GM23338 (cell line): ENCODE results near the gene CDH4.

ENCODE experiments used
- CREB1 ChIP-seq: fragments of 250-450 bp; sonication (Bioruptor Pico); IDR thresholded peaks from 2 replicates; pipeline ENCODE4 v1.5.0; 2020; ENCODE audit warnings: low read depth, mild to moderate bottlenecking, moderate library complexity
- ETS1 ChIP-seq: IDR thresholded peaks from 2 replicates; pipeline ENCODE4 v1.6.1; 2016; ENCODE audit warnings: antibody characterized with exemption
- EZH2 ChIP-seq: fragments of 200-600 bp; sonication (generic); IDR thresholded peaks from one replicate; pipeline ENCODE4 v1.8.0; 2017; ENCODE audit warnings: antibody characterized with exemption, mild to moderate bottlenecking, low read depth; ENCODE audit not compliant: unreplicated experiment
- EZH2phosphoT487 ChIP-seq: fragments of 200-600 bp; sonication (generic); IDR thresholded peaks from one replicate; pipeline ENCODE4 v1.8.1; 2018; ENCODE audit warnings: antibody characterized with exemption; ENCODE audit not compliant: unreplicated experiment
- JUNB ChIP-seq: IDR thresholded peaks from one replicate; pipeline ENCODE4 v1.6.1; 2016; ENCODE audit warnings: antibody characterized with exemption; ENCODE audit not compliant: unreplicated experiment
- NANOG ChIP-seq: IDR thresholded peaks from 2 replicates; pipeline ENCODE4 v1.6.1; 2016; ENCODE audit warnings: antibody characterized with exemption, borderline replicate concordance
- POLR2AphosphoS5 ChIP-seq: IDR thresholded peaks from 2 replicates; pipeline ENCODE4 v1.6.1; 2016; ENCODE audit warnings: antibody characterized with exemption, low read depth
- STAT1 ChIP-seq: IDR thresholded peaks from one replicate; pipeline ENCODE4 v1.6.1; 2016; ENCODE audit warnings: antibody characterized with exemption; ENCODE audit not compliant: unreplicated experiment
- ZNF114 ChIP-seq: fragments of 250-450 bp; sonication (Bioruptor Pico); IDR thresholded peaks from 2 replicates; pipeline ENCODE4 v1.5.0; 2020; ENCODE audit warnings: mild to moderate bottlenecking, moderate library complexity
- ZNF331 ChIP-seq: fragments of 250-450 bp; sonication (Bioruptor Pico); IDR thresholded peaks from 2 replicates; pipeline ENCODE4 v1.5.0; 2020; ENCODE audit warnings: low read depth, mild to moderate bottlenecking, moderate library complexity
- TF ChIP-seq, protein P1 (sequence below), 2 experiments: fragments of 200-600 bp in 1 of 2; sonication (generic) in 1 of 2; conservative IDR thresholded peaks; 2 replicates each; pipeline versions ENCODE4 v1.5.1 to v1.6.1; 2016 to 2017; ENCODE audit warnings: antibody characterized with exemption in 2 of 2, low read depth in 2 of 2, mild to moderate bottlenecking in 2 of 2, moderate library complexity in 1 of 2
- TF ChIP-seq, protein P2 (sequence below): IDR thresholded peaks from one replicate; pipeline ENCODE4 v1.6.1; 2018; ENCODE audit warnings: antibody characterized with exemption; ENCODE audit not compliant: unreplicated experiment
- TF ChIP-seq, protein P3 (sequence below): fragments of 250-450 bp; sonication (Bioruptor Pico); IDR thresholded peaks from 2 replicates; pipeline ENCODE4 v1.5.0; 2020; ENCODE audit warnings: mild to moderate bottlenecking, moderate library complexity

GRCh38 chr20:61749406-61750075 lies 497.5 kb downstream of the CDH4 start:
- TF ChIP-seq ETS1 (no peak), POLR2AphosphoS5 (no peak), CREB1 (CRISPR knock-in tag) (no peak), EZH2 (no peak), NANOG (no peak), JUNB (no peak), EZH2phosphoT487 (no peak), ZNF331 (no peak), ZNF114 (CRISPR knock-in tag) (no peak), STAT1 (no peak)
- TF ChIP-seq, protein P1, sequence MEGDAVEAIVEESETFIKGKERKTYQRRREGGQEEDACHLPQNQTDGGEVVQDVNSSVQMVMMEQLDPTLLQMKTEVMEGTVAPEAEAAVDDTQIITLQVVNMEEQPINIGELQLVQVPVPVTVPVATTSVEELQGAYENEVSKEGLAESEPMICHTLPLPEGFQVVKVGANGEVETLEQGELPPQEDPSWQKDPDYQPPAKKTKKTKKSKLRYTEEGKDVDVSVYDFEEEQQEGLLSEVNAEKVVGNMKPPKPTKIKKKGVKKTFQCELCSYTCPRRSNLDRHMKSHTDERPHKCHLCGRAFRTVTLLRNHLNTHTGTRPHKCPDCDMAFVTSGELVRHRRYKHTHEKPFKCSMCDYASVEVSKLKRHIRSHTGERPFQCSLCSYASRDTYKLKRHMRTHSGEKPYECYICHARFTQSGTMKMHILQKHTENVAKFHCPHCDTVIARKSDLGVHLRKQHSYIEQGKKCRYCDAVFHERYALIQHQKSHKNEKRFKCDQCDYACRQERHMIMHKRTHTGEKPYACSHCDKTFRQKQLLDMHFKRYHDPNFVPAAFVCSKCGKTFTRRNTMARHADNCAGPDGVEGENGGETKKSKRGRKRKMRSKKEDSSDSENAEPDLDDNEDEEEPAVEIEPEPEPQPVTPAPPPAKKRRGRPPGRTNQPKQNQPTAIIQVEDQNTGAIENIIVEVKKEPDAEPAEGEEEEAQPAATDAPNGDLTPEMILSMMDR (conservative IDR thresholded peaks at IDR 0.05; ENCODE audit: low read depth in 2 of 2) = no peak
- TF ChIP-seq, protein P2, sequence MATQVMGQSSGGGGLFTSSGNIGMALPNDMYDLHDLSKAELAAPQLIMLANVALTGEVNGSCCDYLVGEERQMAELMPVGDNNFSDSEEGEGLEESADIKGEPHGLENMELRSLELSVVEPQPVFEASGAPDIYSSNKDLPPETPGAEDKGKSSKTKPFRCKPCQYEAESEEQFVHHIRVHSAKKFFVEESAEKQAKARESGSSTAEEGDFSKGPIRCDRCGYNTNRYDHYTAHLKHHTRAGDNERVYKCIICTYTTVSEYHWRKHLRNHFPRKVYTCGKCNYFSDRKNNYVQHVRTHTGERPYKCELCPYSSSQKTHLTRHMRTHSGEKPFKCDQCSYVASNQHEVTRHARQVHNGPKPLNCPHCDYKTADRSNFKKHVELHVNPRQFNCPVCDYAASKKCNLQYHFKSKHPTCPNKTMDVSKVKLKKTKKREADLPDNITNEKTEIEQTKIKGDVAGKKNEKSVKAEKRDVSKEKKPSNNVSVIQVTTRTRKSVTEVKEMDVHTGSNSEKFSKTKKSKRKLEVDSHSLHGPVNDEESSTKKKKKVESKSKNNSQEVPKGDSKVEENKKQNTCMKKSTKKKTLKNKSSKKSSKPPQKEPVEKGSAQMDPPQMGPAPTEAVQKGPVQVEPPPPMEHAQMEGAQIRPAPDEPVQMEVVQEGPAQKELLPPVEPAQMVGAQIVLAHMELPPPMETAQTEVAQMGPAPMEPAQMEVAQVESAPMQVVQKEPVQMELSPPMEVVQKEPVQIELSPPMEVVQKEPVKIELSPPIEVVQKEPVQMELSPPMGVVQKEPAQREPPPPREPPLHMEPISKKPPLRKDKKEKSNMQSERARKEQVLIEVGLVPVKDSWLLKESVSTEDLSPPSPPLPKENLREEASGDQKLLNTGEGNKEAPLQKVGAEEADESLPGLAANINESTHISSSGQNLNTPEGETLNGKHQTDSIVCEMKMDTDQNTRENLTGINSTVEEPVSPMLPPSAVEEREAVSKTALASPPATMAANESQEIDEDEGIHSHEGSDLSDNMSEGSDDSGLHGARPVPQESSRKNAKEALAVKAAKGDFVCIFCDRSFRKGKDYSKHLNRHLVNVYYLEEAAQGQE = no peak
- TF ChIP-seq, protein P3, sequence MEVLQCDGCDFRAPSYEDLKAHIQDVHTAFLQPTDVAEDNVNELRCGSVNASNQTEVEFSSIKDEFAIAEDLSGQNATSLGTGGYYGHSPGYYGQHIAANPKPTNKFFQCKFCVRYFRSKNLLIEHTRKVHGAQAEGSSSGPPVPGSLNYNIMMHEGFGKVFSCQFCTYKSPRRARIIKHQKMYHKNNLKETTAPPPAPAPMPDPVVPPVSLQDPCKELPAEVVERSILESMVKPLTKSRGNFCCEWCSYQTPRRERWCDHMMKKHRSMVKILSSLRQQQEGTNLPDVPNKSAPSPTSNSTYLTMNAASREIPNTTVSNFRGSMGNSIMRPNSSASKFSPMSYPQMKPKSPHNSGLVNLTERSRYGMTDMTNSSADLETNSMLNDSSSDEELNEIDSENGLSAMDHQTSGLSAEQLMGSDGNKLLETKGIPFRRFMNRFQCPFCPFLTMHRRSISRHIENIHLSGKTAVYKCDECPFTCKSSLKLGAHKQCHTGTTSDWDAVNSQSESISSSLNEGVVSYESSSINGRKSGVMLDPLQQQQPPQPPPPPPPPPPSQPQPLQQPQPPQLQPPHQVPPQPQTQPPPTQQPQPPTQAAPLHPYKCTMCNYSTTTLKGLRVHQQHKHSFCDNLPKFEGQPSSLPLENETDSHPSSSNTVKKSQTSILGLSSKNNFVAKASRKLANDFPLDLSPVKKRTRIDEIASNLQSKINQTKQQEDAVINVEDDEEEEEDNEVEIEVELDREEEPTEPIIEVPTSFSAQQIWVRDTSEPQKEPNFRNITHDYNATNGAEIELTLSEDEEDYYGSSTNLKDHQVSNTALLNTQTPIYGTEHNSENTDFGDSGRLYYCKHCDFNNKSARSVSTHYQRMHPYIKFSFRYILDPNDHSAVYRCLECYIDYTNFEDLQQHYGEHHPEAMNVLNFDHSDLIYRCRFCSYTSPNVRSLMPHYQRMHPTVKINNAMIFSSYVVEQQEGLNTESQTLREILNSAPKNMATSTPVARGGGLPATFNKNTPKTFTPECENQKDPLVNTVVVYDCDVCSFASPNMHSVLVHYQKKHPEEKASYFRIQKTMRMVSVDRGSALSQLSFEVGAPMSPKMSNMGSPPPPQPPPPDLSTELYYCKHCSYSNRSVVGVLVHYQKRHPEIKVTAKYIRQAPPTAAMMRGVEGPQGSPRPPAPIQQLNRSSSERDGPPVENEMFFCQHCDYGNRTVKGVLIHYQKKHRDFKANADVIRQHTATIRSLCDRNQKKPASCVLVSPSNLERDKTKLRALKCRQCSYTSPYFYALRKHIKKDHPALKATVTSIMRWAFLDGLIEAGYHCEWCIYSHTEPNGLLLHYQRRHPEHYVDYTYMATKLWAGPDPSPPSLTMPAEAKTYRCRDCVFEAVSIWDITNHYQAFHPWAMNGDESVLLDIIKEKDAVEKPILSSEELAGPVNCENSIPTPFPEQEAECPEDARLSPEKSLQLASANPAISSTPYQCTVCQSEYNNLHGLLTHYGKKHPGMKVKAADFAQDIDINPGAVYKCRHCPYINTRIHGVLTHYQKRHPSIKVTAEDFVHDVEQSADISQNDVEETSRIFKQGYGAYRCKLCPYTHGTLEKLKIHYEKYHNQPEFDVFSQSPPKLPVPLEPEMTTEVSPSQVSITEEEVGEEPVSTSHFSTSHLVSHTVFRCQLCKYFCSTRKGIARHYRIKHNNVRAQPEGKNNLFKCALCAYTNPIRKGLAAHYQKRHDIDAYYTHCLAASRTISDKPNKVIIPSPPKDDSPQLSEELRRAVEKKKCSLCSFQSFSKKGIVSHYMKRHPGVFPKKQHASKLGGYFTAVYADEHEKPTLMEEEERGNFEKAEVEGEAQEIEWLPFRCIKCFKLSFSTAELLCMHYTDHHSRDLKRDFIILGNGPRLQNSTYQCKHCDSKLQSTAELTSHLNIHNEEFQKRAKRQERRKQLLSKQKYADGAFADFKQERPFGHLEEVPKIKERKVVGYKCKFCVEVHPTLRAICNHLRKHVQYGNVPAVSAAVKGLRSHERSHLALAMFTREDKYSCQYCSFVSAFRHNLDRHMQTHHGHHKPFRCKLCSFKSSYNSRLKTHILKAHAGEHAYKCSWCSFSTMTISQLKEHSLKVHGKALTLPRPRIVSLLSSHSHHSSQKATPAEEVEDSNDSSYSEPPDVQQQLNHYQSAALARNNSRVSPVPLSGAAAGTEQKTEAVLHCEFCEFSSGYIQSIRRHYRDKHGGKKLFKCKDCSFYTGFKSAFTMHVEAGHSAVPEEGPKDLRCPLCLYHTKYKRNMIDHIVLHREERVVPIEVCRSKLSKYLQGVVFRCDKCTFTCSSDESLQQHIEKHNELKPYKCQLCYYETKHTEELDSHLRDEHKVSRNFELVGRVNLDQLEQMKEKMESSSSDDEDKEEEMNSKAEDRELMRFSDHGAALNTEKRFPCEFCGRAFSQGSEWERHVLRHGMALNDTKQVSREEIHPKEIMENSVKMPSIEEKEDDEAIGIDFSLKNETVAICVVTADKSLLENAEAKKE (CRISPR knock-in tag) = no peak
